Ishikawa (cell line): ENCODE data around the gene DHX35.

Experiments used
- CEBPB ChIP-seq: IDR thresholded peaks from 2 replicates; pipeline ENCODE4 v1.6.1; 2012
- CREB1 ChIP-seq: IDR thresholded peaks from 2 replicates; pipeline ENCODE4 v1.6.1; 2012; ENCODE audit warnings: low read depth
- EGR1 ChIP-seq: IDR thresholded peaks from 2 replicates; pipeline ENCODE4 v1.6.1; 2012
- EP300 ChIP-seq: IDR thresholded peaks from 2 replicates; pipeline ENCODE4 v1.6.1; 2012; ENCODE audit warnings: borderline replicate concordance
- MAX ChIP-seq: IDR thresholded peaks from 2 replicates; pipeline ENCODE4 v1.6.1; 2012
- RAD21 ChIP-seq: IDR thresholded peaks from 2 replicates; pipeline ENCODE4 v1.6.1; 2012; ENCODE audit warnings: low read depth
- REST ChIP-seq: IDR thresholded peaks from 2 replicates; pipeline ENCODE4 v1.6.1; 2012; ENCODE audit warnings: low read depth, mild to moderate bottlenecking
- TAF1 ChIP-seq: IDR thresholded peaks from 2 replicates; pipeline ENCODE4 v1.6.1; 2012; ENCODE audit warnings: low read depth, mild to moderate bottlenecking
- TCF12 ChIP-seq: IDR thresholded peaks from 2 replicates; pipeline ENCODE4 v1.6.1; 2012; ENCODE audit warnings: low read depth
- USF1 ChIP-seq: IDR thresholded peaks from 2 replicates; pipeline ENCODE4 v1.6.1; 2012
- YY1 ChIP-seq: IDR thresholded peaks from 2 replicates; pipeline ENCODE4 v1.6.1; 2012; ENCODE audit warnings: low read depth
- ZBTB7A ChIP-seq: IDR thresholded peaks from 2 replicates; pipeline ENCODE4 v1.6.1; 2012; ENCODE audit warnings: low read depth

GRCh38 chr20:39081255-39081654 lies 119.1 kb downstream of the DHX35 start:
- TF ChIP-seq YY1 (no peak), USF1 (no peak), RAD21 (peak; percentile 66), MAX (no peak), REST (no peak), EGR1 (no peak), CEBPB (no peak), TAF1 (no peak), ZBTB7A (no peak), EP300 (no peak), CREB1 (no peak), TCF12 (no peak)
